GM21423 (cell line): Measurements from ENCODE around the gene RFFL.

ENCODE experiments used
- ATAC-seq: cut with Tn5 transposase; IDR thresholded peaks from one replicate; pipeline ENCODE4 v1.9.1; 2021; ENCODE audit warnings: mild to moderate bottlenecking, moderate library complexity; ENCODE audit not compliant: unreplicated experiment

The RFFL gene

DNA sequence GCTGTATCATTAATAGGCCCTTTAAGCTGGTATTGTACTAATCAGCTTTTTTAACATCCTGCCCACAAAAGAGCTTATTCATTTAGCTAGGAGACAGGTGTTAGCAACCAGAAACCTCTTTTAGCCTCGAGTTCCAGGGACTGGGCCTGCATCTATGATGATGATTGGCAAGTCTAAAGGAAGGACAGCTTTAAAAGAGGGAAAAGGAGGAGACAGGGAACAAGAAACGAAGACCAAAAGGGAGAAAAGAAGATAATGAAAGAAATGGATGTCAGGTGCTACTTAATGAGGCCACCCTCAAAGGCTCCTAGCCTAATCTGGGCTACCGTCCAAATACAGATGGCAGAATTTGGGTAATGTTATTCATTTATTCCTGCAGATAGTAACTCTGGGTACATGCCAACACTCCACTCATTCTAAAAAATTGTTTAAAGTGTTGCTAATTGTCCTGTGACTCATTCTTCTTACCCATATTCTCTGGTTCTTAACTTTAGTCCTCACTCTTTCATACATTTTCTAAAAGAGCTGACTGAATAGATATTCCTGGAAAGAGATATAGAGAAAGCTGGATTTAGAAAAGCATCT is 18.7 kb upstream of the RFFL start:
- peak; percentile 49 for ATAC-seq

DNA sequence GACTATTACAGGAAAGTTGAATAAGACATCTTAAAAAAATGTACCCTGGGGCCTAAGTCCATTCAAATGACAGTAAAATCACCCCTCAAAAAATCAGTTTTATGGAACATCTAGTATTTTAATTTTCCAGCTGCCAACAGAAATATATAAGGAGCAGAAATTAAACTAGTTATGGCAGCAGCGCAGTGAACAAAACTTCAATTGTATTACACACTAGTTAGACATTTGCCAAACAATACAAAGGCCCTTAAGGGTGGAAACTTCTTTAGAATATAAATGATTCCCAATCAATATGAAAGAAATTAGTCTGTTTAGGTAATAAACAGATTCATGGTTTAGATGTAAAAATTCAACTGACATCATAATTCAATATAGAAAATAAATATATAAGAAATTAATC is 18.1 kb upstream of the RFFL start:
- no peak for ATAC-seq

DNA sequence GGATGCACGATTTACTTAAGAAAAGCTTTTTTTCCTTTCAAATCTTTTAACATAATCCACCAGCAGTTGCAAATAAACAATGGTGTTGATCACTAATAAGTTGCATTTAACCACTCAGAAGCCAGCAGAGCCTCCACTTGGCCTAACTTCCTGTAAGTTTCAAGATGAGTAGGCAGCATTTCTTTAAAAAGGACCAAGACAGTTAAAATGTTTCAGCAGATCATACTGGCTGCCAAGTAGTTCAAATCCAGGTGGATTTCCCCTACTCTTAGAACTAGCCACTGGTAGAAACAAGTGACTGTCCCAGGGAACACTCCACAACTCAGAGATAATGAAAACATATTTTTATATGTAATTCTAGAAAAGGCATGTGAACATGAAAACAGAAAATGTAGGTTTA is 17.0 kb upstream of the RFFL start:
- ATAC-seq: peak; percentile 62

DNA sequence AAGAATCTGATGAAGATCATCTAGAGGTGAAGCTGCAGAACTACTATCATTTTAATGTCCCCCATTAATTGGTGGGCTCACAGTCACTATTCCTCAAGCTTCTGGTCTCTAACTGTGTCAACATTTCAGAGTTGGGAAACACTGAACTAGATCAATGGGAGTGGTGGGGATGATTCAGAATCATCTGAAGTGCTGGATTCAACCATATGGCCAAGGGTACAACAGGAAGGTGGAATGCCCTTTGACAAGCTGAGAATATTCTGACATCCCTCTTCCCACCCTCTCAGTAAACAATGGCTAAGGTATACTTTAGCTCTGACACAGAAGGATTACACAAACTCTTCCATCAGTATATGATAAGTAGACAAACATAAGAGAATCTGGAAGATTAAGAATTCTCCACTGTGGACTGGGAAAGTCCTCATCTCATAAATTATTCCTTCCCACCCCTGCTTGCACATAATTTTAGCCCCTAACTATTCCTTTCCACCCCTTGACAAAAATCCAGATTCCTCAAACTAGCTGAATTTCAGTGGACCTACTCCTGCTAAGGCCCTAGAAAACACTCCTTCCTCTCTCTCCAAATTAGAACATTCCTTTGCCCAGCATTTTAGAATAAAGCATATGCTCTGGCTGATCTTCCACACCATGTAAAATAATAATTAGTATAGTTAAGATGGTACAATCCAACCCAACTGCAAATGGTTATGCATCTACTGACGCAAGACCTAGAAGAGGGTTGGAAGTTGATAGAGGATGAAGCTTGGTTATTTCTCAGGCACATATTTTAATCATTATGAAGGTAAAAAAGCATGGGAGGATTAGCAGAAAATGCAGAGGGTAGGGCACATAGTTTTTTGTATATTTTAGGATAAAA is 16.3 kb upstream of the RFFL start:
- no peak for ATAC-seq

DNA sequence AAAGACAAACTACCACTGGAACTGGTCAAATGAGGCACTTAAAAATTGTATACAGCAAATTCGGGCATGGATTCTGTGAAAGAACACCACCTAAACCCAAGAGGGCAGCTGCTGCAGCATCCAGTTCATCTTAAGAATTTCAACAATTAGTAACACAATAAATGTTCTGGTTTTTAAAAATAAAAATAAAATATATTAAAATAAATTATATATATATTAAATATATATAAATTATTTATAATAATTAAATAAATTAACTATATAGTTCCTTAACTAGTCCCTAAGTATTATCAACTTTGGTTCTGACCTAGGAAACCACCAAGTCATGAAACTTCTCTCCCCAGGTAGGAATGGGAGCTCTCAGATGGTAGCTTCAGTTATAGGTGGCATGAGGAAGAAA is 13.4 kb upstream of the RFFL start:
- no peak for ATAC-seq

DNA sequence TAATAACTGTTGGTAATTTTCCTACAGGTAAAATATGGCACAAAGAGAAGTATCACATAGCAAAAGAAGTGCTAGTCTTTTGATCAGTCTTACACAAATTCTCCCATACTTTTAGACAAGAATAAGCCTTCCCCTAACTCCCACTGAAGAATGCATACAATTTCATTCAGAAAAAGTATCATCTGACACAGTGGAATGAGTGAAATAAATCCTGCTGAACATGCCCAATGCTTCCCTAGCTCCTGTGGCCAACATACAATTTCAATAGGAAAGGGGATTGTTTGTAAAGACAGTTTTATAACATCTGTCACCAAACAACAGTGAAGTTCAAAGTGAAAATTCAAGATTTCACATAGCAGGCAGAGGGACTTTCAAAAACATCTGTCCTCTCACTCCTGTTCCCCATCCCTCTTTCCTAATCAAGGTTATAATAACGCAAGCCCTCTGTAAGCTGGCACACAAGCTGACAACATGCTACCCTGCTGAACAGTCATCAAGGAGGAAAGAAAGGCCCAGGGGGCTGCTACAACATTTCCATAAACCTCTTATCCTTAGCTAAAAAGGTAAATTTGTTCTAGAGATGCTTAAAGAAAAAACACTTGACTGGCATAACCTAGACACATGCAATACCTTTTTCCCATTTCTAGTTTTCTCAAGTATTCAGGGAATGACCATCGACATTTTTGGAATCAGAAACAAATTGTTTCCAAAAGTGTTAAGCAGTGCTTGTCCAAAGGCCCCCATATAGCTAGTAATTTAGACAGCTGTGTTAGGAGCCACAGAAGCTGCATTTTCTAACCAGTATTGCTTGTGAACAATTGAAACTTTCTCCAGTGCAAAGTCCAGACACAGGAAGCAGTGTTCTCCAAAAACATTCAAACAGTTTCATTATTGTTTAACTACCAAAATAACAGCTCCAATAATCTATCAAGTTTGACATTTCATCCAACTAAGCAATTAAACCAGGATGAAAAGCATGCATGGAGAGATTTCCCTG is 11.5 kb upstream of the RFFL start:
- ATAC-seq: no peak

DNA sequence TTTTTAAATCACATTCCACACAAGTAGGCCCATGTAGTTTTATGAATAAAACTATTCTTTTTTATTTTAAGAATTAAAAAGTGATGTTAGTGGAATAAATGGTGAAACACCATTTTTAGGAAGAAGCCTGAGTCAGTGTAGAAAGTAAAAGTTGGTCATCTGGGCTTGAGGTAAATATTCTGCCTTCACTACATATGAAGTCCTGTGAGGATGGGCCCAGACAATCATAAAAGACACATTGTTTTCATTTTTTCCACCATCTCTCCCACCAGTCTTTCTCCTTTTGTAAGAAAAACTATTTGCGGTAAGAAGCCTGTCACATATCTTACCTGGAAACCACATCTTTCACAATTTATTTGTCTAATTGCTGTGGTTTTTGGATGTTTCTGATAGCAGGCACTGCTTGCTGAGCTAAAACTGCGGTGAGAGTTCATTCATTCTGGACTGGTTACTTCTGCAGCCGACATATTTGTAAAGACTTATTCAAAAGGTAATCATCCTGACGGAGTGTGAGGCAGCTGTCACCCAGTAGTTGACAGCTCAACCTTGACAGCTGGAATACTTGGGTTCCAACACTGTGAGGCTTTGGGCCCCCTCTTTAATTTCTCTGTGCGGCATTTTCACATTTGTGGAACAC is 10.6 kb upstream of the RFFL start:
- no peak for ATAC-seq

DNA sequence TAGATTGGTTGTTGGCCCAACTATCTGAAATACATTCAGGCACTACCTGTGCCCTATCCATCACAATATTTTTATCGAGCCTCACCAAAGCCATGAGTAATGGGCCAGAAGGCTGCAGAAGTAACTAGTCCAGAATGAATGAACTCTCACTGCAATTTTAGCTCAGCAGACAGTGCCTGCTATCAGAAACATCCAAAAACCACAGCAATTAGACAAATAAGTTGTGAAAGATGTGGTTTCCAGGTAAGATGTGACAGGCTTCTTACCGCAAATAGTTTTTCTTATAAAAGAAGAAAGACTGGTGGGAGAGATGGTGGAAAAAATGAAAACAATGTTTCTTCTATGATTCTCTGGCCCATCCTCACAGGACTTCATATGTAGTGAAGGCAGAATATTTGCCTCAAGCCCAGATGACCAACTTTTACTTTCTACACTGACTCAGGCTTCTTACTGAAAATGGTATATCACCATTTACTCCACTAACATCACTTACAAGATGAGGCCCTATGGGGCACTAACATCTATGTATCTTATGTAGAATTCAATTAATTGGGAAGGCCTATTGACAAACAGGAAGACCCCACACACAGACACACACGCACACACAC is 9.8 kb upstream of the RFFL start:
- ATAC-seq: no peak

DNA sequence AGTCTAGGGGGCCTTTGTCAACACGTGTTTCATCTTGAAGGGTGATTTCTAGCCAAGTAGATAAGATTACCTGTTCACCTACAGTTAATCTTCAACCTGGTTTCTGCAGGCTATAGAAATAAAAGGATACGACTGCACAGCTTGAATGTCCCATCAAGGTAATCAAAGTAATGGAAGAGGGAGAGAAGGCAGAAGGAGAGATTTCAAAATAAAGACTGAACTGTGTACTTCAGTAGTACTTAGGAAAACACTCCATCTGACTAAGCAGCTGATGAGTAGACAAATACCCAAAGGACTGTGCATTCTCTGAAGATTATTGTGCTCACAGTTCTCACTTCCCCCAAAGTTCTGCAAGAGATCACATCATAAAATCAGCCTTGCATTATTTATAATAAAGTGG is 5.8 kb upstream of the RFFL start:
- no peak for ATAC-seq

DNA sequence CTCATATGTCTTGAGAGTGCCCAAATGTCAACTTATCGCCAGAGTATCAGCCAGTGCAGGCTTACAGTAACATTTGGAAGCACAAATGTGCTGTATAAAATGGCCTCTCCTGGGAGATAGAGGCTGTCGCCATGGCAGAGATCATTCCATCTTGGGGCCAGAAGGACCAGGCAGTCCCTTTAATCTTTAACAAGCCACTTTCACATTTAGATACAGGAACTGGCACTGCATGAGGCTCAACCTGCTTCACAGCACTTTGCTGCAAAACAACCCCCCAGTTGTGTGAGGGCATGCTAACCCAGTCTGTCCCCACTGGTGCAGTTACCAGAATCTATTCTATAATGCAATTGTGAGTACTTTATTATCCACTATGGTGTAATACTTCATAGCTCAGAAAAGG is 4.7 kb upstream of the RFFL start:
- ATAC-seq: no peak

DNA sequence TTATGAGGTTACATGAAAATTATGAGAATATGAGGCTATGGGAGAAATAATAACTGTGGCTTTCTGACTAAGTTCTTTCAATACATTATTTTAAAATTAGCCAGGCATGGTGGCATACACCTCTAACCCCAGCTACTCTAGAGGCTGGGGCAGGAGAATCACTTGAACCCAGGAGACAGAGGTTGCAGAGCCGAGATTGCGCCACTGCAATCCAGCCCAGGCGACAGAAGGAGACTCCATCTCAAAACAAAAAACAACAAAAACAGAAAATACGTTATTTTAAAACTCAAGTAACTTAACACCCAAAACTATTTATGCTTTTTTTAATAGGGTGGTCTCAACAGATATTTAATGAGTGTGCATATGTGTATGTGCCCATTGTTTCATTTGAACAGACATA is 2.4 kb upstream of the RFFL start:
- ATAC-seq: no peak

DNA sequence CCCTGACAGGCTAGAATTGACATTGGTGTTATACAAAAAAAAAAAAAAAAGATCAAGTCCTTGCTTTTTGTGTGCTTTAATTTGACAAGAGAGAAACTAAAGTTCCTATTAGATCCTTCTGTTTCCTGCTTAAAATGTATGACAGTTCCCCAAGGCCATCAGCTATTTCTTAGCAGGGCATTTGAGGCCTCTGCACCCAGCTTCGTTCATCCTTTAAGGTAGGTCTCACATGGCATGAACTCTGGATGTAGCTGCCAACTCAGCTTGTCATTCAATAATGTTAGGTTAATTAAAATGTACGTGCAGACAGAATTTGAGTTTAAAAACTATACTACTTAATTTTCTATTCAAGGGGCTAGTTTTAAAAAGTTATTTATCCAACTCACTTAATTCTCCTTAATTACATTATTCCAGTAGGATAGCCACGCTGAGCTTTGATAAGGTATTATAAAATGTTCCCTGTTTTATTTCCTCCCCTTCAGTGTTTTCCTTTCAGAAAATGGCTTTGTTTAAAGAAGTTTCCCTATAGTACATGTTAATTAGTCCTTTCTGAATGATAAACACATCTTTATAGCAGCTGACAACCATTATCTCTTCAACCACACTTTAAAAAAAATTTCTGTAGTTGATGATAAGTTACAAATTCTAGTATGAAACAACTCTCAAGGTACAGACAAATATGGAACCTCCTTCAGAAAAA is 1.2 kb upstream of the RFFL start:
- ATAC-seq: no peak

DNA sequence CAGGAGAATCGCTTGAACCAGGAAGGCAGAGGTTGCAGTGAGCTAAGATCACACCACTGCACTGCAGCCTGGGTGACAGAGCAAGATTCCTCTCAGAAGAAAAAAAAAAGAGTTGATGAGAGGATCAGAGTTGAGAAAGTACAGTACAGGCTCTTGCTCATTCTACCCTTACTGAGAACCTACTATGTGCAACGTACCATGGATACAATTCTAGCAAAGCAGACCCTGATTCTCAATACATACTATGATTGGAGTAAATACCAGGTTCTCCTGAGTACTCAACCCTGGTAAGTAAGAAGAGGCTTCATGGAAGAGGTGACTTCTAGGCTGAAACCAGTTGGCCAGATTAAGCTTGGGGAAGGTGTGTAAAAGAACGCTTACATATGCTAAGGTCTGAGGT is 1.2 kb downstream of the RFFL start:
- ATAC-seq: no peak

DNA sequence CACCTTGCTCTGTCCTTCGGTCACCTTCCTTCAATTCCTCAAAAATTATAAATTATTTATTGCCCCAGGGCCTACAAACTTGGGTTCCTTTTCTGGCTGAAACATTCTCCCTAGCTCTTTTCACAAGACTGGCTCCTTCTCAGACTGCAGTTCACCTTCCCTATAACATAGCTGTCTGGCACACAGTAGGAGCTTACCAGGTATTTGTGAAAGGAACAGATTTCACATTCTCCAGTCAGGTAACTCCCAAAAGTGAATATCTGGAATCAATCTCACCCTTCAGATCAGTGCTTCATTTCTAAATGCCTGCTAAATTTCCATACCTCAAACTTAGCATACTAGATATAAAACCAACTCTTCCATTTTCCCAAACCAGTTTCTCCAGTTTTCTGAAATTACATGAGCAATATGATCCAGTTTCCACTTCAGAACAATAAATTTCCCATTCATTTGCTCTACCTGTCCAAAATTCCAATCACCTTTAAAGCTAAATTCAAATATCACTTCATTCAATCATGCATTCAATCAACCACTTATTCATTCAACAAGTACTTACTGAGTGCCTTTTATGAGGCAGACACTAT is 6.1 kb downstream of the RFFL start:
- no peak for ATAC-seq

DNA sequence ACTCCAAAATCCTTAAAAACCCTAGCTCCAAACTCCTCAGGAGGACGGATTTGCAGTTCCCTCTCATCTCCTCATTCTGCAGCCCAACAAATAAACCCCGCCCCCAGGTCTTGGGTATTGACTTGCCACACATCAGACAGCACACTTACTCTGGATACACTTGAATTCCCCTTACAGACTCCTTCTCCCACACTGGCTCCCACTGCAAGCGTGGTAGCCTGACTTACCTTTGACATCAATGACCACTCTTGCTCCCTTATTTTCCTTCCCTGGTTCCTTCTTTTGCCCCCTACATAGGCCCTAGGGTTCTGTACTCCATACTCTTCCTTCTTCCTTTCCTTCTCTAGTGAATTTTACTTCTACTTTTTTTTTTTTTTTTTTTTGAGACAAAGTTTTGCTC is 7.5 kb downstream of the RFFL start:
- ATAC-seq: no peak

DNA sequence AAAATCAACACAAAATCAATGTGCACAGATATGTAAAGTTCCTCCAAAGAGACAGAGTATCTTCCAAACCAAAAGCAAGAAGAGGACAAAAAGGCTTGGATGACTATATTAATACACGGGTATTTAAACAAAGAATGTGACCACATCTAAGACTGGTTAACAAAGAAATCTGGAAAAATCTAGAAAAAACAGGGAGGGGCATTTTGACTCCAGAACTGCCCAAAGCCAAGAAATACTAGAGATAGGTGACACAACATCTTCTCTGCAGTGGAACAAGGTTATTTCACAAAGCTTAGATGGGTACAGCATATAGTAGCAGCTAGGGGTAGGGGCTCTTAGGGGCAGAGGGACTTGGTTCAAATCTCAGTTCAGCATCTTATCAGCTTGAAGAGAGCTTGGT is 10.3 kb downstream of the RFFL start:
- ATAC-seq: no peak

DNA sequence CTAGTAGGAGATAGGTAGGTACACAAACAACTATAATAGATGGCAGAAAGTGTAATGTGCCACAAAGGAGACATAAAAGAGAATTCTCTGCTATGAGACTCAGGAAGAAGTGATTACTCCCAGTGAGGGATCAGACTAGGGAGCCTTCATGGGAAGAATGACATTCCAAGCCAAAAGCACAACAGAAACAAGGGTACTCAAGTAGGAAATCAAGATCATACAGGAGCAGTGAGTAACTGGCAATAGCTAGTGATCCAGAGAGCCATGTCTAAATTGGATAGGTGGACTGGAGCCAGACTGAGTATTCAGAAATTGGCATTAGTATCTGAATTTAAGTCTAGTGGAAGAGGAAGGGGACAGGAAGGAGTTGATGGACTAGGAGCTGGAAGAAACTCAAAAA is 10.7 kb downstream of the RFFL start:
- no peak for ATAC-seq

DNA sequence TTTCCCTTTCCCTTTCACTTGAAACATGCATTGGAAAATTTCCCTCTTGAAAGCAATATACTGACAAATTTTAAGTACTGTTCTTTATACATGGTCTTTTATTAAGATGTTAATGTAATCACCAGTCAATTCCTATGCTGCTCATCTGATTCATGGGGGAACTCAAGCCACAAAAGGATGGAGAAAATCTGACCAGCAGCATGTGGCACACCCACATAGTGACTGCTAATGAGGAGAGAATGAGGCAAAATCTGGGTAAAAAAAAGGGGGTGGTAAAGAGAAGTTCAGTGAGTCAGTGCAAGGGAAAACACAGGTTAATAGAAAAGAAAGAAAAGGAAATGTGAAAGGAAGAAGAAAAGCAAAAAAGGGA is 11.3 kb downstream of the RFFL start:
- ATAC-seq: no peak

DNA sequence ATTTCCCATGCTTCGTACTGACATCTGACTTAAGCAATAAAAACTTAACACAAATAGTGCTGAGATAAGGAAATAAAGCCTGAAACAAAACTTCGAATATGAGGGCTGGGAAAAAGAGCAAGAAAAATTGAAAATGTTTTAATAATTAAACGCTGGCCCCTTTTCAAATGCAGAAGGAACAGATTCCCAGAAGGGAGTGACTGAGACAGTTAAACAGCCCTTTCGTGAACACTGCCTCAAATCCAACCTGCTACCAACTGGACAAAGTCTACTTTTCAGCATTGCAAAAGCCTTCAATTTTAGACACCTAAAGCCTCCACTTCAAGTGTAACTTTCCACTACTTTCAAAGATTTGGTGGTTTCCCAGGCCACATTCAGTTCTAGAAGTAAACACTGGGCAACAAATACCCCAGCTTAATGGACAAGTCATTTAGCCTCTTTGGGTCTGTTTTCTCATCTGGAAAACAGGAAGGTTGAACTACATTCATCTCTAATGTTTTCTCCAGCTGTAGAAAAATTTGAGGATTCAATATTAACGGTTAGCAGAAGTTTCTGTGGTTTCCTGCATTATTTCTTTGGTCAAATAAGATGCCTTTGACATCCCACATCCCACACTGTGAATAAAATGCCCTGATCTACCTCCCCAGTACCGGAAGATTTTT is 11.8 kb downstream of the RFFL start:
- peak; percentile 33 for ATAC-seq
